ENCODE measurements around the gene GPR119. TPM values are rescaled to one million over a fixed set of nuclear protein-coding genes. Genes with fewer than 3 reads are reported as not detected.
"Not testable (repeated sequence)": the region's sequence is repeated elsewhere in the genome, so short reads cannot be mapped to it uniquely, and the experiment has no call there.

The GPR119 gene
- not detected for polyA plus RNA-seq (ENCODE audit: insufficient read length)

DNA sequence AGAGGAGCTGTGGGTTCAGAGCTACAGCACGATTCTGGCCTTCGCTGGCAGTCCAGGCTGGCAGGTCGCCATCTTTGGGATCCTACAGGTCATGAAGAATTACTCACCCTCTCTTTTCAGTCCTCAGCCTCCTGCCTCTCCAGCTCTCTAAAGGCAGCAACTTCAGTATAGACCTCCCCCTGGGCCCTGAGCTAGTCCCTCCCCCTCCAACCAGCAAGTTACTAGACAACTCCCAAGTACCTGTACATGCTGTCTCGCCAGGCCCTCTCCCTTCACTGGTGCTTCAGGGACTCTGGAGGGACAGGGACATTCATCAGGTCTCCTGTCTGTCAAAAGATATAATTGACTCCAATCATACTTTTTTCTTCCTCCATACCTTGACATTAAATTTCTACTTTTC lies at the start of gene GPR119:
GPR119 (minus strand) TSS at position 155 of the 400 bp plus-strand sequence. CDS start 227 bp downstream, outside the sequence.
- DNase-seq (ENCODE audit: low read depth), result no peak

DNA sequence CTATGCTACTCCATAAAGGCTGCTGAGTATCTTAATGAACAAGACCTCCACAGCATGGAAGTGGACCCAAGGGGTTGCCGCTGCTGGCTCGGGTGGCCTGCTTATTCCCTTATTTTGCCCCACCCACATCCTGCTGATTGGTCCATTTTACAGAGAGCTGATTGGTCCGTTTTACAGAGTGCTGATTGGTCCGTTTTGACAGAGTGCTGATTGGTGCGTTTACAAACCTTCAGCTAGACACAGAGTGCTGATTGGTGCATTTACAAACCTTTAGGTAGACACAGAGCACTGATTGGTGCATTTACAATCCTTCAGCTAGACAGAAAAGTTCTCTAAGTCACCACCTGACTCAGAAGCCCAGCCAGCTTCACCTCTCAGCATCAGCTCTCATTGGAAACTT lies 43.8 kb upstream of the GPR119 start:
- not testable (repeated sequence) for DNase-seq (ENCODE audit: low read depth)

DNA sequence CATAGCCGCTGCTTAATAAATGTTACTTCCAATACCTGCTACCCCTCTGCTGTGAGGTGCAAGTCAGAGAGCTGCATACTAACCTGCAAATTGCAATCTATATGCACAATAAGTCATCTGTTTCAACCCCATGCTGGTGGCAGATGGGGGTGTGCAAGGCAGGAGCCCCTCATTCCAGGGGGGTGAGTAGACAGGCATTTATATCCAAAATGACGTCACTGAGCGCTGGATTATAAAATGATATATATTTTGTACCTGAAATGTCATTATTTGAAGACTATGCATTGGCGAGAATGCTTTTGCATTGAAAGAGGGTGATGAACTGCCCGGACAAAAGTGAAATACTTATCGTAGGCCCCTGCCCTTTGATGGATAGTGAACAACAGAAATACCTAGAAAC lies 41.1 kb upstream of the GPR119 start:
- no peak for DNase-seq (ENCODE audit: low read depth)

DNA sequence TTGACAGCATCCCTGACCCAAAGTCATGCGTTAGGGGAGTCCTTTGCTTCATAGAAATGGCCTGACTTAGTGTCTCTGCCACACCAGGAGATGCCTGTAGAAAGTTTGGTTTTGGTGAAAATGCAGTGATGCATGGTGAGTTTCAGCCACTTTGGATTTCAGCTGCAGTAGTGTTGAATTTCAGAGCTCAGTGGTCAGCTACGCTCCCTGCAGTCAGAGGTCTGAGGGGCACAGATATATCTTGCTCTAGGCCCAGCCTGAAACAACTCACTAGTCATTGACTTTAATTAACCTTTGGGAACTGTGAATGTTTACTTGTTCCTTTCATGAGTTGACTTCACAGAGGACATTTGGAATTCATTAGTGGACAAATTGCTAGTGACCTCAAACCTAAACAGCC lies 33.8 kb upstream of the GPR119 start:
- no peak for DNase-seq (ENCODE audit: low read depth)

DNA sequence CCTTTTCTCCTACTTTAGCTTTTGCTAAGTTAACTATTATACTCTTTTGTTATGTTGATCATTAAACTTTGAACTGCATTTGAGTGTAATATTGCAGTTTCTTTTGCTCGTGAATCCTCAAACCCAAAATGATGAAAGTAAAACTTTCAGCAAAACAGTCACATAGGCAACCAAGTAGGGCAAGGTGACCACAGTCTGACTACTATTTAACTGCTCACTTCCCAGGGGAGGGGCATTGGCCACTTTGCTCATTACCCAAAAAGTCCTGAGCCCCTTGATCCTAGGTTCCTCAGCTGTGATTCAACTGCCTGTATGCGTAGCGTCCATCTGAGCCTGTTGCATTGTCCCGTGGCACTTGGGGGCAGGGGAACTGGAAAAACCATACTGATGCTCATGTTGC lies 33.3 kb upstream of the GPR119 start:
- no peak for DNase-seq (ENCODE audit: low read depth)

DNA sequence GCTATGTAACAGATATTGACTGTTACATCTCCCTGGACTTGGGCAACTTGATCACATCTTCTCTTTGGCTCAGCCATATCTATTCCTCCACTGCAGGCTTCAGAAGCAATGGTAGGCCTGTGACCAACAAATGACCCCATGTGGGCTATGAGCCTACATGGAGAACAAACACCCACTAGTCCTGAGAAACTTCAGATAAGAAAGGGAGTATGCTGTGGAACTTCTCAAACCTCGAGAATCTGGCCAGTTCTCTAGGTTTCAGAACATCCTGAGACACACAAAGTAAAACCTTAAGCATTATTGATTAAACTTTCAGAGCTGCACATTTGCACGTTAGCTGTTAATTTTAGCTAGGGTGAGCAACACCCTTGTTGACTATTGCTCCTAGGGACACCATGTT lies 32.6 kb upstream of the GPR119 start:
- DNase-seq (ENCODE audit: low read depth), result no peak

DNA sequence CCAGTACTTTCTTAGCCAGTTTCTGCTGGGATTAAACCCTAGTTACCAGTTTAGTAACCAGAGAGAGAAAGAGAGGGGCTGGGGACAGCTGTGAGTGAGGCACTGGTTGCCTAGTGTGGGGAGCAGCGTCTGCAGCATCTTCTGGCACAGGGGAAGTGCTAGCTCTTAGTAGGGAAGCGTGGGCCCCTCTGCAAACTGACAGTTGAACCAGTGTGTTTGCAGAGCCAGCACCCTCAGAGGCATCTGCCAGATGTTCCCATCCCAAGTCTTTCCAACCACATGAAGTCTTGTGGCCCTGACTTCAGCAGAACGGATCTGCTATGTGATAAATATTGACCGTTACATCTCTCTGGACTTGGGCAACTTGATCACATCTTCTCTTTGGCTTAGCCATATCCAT lies 31.3 kb upstream of the GPR119 start:
- DNase-seq (ENCODE audit: low read depth), result no peak

DNA sequence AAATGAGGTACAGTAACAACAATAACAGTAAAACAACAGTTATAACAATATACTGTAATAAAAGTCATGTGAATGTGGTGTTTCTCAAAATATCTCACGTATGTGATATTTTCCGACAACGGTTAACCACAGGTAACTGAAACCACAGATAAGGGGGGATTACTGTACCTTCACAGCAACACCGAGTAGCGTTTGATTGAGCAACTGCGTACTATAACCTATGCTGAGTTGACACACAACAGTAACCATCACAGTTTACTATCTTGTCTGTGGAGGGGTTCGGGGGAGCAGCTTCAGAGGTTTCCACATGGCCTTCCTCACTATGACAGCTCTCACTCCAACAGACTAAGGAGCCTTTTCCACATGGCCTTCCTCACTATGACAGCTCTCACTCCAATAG lies 29.7 kb upstream of the GPR119 start:
- no peak for DNase-seq (ENCODE audit: low read depth)

DNA sequence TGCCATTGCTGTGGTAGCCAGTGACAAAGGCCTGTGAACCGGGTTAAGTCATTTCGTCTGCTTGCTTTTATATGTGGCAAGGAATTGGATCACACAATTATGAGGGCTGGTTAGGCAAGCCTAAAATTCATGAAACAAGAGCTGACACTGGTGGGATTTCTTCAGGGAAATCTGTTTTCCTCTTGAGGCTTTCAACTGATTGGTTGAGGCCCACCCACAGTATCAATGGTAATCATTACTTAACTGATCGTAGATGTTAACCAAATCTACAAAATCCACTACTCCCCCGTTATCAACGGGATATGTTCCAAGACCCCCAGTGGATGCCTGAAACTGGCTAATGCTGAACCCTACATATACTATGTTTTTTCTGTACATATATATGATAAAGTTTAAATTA lies 29.3 kb upstream of the GPR119 start:
- no peak for DNase-seq (ENCODE audit: low read depth)

DNA sequence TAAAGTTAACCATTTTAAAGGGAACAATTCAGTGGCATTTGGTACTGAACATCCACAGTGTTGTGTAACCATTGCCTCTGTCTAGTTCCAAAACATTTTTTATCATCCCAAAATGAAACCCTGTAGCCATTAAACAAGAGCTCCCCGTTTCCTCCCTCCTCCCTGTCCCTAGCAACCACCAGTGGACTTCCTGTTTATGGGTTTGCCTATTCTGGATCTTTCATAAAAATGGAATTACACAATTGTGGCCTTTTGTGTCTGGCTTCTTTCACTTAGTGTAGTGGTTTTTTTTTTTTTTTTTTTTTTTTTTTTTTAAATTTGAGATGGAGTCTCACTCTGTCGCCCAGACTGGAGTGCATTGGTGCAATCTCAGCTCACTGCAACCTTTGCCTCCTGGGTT lies 27.9 kb upstream of the GPR119 start:
- no peak for DNase-seq (ENCODE audit: low read depth)

DNA sequence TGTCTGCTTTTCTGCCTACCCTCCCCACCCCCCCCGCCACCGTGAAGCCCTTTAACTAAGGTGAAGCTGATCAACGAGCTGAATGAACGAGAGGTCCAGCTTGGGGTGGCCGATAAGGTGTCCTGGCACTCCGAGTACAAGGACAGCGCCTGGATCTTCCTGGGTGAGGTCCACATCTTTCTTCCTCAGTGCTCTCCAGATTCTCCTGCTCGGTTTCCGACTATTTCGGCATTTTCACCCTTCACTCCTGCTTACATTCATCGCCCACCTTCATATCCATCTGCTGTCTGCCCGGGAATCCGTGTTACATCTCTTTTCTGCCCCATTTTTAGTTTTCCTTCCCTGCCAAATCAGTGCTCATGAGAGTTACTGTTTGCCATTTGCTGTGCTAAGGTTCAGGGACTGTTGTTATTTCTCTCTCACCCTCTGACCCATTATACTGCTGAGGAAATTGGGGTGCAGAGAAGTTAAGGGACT lies 16.8 kb upstream of the GPR119 start:
- no peak for DNase-seq (ENCODE audit: low read depth)

DNA sequence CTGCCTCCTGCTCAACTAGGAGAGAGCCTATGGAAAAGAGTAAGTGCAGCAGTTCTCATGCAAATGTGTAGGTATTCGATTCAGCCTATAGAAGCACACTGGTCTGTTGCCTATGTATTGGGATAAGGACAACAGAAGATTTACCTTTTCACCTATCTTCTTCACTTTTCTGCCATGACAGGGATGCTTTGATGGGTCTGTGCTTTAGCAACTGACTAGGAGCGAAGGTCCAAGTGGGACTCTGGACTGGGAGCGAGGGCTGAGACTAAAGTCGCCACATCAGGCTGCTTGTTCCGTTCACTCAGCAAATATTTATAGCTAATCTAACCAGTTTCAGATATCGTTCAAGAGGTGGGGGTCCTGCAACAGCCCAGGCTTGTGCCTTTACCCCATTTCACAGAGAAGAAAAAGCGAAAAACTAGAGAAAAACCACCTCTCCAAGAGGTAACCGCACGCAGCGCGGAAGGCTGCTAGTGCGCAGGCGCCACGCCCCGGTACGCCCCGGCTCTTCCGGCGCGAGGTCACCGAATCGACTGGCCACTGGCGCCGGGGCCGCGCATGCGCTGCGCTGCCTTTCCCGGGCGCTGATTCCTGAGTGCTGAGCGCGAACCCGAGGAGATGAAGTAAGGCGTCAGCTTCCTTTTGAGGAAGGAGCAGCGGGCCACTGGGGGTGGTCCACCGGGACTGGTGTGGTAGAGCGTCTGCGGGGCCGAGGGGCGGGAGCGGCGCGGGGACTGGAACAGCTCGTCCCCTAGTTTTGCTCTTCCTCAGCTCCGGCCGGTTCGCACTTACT lies 16.1 kb upstream of the GPR119 start, which contains the start of gene RBMX2:
RBMX2 (plus strand) TSS at position 573 of the 793 bp plus-strand sequence; CDS start at position 619, 46 bp downstream.
- peak; percentile 32 for DNase-seq (ENCODE audit: low read depth)

DNA sequence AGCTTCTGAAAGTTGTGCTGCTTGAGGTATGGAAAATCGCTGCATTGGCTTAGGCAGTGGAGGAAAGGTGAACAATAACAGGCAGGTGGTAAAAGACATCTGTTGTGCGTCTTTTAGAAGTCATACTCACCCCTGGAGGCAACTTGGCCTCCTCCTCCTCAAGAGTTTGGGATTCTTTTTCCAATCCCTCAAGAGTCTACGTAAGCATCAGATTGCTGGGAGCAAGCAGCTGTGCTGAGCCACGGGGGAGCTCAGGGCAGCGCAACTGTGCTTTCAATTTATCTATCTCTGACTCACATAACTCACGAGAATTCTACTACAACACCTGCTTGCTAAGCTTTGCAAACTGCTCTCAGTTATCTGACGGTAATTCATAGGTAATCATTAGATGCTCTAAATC lies 9.9 kb upstream of the GPR119 start:
- no peak for DNase-seq (ENCODE audit: low read depth)

DNA sequence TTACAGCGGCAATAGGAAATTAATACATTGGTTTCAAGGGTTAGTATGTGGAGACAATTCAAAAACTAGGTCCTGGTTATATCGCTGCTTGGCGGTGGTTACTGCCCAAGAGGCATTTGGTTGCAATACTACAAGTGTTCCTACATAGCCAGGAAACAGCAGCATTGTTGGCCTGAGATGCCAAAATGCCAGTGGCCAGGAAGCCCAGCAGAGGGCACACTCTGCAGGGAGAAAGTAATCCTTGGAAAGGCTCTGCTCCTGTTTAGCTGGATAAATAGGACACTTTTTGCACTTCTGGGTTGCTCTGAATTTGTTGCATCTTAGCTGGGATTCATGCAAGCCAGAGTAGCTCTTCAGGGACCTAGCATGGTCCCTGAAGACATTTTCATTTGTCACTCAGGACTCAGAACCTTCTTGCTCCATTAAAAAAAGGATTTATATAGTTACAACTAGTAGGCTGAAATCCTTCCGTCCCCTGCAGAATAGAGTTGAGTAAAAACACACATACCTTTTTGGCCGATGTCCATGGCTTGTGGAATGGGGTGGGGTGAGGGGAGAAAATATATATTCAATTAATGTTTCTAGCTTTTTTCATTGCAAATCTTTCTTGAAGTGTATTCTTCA lies 8.1 kb upstream of the GPR119 start:
- DNase-seq (ENCODE audit: low read depth), result no peak

DNA sequence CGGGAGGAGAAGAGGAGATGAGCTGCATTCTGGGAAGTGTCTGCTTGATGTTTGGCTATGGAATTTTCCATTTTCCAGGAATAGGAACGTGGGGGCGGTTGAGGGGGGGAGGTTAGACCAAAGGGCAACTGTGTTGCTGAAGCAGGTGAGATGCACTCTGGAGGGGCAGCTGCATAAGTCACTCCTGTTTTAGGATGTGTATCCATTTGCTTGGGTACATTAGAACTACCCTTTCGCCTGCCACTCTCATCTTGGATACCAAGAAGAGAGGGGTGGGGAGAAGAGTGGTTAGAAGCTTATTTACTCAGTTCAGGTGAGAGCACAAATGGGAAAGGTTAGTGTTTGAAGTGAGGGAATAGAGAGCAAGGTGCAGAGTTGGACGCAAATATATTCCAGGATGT lies 934 bp upstream of the GPR119 start:
- DNase-seq (ENCODE audit: low read depth), result no peak

DNA sequence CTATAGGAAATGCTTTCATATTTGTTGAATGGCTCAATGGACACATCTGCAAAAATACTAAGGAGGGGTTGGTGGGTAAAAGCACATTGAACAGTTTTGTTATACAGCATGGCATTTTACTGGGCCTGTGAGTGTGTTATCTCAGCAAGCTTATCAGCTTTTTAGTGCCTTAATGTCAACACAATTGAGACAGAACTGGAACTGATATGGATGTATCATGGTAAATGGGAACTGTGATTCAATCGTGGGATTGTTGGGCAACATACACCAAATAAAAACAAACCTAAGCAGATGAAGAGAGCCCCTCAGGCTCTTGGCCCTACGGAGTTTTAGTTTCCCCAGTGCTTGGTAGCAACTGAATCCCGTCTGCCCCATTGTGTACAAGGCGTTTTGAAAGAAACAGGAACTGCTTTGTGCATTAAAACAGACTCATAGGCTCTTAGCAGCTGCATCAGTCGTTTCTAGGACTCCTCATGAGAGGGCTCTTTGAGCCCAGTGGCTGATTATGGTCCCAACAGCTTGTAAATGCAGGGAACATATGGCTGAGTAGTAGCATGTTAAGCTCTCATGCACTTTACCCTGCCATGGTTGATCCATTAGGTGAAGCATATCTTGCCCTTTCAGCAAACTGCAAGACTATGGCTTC lies 7.3 kb downstream of the GPR119 start:
- DNase-seq (ENCODE audit: low read depth), result no peak

DNA sequence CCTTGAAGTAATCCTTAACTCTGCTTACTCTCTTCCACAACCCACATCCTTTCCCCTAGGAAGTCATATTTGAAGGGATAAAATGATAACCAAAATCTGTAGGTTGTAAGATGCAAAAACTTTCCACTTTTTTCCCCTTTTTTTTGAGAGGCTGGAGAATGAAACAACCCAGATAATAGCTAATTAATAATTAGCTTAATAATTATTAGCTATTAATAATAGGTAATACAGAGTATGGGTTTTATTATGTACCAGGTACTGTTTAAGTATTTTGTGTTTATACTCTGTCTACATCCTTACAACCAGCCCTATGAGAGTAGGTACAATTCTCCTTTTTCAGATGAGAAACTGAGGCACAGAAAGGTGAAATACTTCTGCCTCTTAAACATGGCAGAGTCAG lies 9.4 kb downstream of the GPR119 start:
- DNase-seq (ENCODE audit: low read depth), result no peak

DNA sequence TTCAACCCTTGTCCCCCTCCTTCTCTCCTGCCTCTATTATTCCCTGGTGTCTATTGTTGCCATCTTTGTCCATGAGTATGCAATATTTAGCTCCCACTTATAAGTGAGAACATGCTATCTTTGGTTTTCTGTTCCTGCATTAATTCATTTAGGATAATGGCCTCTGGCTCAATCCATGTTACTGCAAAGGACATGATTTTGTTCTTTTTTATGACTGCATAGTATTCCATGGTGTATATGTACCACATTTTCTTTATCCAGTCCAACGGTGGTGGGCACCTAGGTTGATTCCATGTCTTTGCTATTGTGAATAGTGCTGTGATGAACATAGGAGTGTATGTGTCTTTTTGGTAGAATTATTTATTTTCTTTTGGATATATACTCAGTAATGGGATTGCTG lies 33.4 kb downstream of the GPR119 start:
- not testable (repeated sequence) for DNase-seq (ENCODE audit: low read depth)

DNA sequence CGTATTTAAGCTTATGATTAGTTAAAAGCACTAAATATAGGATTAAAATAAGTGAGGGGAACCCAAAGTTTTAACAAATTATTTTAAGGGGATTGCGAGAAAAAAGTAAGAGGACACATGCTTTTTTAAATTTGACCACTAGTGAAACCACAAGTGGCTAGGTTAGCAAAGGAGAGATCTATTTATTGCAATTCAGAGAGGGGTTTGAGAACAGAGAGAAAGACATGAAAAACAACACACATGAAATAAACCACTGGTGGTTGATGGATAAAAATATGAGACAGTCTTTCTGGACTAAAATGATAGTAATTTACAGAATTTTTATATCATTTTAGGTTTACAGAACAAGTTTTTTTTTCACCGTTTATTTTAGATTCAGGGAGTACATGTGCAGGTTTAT lies 33.9 kb downstream of the GPR119 start:
- DNase-seq (ENCODE audit: low read depth), result no peak

DNA sequence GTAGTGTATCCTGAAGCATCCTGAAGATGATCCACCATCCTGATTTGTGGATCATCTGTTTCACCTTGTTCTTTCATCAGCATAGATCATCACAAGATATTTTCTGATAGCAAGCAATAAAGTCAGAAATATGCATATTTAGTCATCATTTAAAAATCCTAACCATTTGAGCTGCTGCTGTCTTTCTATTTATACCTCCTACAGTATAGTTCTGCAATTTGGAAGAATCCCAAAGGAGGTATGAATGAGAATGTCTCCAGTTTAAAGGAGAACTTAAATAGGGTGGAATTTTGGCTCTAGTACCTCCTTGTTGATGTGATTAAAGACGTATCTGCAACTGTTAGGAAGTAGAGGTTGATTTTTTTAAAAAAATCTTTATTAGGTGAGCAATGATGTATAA lies 38.2 kb downstream of the GPR119 start:
- no peak for DNase-seq (ENCODE audit: low read depth)

DNA sequence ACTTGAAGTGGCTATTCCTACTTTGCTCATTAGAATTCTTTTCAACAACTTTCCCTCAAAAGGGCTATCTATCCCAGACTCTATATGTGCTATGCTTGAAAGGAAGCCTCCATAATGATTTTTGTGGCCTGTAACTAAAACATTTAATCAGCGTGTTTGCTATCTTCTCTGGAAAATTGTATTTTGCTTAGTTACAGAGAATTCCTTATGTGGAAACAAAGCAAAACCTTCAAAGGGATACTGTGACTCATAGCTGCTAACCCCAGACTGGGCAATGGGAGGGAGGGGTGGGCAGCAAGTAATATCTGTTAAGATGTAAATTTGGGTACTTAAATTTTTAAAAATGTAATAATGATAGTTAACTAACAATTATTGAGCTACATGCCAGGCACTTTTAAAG lies 42.1 kb downstream of the GPR119 start:
- DNase-seq (ENCODE audit: low read depth), result no peak

DNA sequence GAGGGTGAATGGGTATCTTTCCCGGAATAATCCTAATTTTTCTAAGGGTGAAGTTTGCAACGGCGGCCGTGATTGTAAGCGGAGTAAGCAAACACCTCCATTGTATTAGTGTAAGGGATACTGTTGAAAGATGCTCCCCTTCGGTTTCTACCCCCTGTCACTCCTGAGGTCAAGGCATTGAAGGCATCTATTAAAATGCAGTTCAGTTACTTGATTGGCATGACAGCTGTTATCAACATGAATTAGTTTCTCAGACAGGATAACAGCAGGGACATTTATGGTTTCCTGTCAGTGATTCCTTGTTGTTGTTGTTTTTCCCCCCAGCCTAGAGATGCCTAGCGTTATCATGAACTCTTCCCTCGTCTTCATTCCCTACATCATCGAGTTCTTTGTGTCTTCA lies 45.2 kb downstream of the GPR119 start:
- DNase-seq (ENCODE audit: low read depth), result no peak

All from forelimb muscle (tissue), 1 donor.